HG02642 (cell line): Measurements from ENCODE around the gene DAZAP1.
"Not testable (repeated sequence)": the region's sequence is repeated elsewhere in the genome, so short reads cannot be mapped to it uniquely, and the experiment has no call there.

Experiments
- ATAC-seq: cut with Tn5 transposase; IDR thresholded peaks from one replicate; pipeline ENCODE4 v1.9.1; 2021; ENCODE audit warnings: mild to moderate bottlenecking; ENCODE audit not compliant: unreplicated experiment, poor library complexity

DAZAP1 gene

DNA sequence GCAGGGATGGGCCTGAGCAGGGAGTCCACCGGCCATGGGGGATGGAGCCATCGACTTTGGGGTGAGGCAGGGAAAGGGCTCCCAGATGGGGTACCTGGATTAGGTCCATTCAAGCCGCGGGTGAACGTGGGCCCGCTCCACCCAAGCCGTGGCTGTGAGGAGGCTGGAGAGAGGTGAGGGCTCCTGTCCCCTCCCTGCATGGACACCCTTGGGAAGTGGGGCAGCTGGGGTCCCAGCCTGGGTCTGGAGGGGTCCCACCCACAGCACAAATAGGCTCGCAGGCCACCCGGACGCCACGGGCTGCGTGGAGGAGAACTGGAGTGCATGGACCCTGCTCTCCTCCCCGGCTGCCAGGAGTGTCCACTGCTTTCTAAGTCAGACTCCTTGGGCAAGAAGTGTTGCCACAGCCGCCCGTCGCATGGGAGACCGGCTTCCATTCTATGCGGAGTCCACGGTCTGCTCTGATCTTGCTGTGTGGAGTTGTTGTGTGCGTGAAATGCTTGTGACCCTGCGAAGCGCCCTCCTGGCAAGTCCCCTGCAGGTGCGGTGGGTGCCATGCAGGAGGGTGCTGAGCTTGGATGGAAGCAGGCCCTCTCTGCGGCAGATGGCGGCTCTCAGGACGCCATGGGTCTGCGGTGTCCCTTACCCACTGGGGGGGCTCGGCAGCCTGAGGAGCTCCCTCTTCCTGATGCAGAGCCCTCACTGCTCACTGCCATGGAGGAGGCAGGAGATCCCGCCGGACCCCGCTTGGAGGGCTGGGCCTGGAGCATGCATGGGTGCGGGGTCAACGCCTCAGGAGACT, 2.0 kb downstream of the DAZAP1 start:
- no peak for ATAC-seq

DNA sequence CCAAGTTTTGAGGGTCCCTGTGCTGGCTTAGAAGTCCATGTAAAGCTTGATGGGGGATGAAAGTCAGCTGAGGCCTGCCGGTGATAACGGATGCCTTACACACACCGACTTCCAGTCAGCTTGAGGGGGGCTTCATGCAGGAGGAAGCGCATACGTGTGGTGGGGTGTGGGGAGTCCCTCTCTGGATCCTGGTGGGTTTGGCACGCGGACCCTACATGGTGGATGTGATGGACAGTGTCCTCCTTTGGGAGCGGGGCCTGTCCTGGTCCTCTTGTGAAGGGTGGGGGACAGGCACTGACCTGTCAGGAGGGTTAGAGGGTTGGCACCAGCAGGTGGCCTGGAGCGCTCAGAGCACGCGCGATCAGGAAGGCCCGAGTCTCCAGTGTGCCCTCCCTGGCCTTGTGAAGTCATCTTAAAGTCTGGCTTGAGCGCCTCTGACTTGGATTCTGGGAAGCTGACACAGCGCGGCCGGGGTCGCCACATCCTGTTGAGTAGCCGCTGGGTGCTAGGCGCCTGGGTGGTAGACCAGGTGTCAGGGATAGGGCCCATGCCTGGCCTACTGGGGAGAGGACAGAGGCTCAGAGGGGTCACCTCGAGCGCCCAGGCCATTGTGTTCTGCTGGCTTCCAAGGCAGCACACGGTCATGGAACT, 2.9 kb downstream of the DAZAP1 start:
- ATAC-seq = no peak

DNA sequence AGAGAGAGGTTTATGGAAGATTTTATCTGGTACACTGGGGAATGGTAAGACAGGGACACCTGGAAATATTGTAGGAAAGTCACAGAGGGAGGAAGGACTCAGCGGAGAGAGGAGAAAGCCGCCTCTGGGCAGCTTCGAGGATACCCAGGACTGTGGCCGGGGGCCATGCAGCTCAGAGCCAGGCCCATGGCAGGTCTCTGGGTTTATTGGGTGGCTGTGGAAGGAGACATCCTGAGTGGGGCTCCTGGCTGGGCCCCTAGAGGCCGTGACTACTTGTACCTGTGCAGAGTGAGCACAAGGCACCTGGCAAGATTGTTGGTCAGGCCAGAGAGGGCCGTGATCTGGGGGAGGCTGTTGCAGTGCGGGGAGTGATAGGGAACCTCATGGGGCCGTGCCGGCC, 3.4 kb downstream of the DAZAP1 start:
- ATAC-seq = no peak

DNA sequence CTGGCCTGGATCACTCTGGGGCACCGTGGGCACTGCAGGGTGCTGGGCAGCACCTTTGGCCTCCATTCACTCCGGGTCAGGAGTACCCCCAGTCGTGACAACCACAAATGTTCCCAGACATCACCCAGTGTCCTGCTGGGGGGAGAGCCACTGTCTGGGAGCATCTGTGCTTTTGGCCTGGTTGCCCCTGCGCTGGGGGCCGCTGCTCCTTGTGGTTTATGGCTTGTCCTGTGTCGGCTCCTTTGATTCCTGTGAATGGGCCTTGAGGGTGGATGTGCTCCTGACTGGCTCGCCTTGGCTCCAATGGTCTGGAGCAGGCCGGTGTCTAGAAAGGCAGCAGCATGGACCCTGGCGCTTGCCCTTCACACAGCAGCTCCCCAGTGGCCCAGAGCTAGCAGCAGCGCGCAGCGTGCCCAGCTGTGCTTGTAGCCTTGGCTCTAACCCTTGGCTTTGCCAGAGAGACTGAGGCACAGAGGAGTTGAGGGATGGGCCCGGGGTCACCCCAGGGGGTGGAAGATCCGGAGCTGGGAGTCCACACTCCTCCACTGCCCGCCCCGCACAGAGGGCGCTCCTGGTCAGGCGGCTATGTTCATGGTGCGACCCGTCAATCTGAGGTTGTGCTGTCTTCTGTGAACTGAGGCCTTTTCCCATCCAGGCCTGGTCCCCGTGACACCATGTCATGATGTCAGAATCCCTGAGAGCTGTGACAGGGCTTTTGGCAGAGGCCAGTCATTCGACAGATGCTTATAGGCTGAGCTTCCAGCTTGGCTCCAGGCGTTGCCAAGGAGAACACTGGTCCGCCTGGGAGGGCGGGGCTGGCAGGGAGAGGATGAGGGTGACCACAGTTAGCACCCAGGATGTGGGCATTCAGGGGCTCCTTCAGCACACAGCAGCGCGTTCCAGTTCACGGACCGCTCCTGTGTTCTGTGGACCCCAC, 4.1 kb downstream of the DAZAP1 start:
- ATAC-seq = no peak

DNA sequence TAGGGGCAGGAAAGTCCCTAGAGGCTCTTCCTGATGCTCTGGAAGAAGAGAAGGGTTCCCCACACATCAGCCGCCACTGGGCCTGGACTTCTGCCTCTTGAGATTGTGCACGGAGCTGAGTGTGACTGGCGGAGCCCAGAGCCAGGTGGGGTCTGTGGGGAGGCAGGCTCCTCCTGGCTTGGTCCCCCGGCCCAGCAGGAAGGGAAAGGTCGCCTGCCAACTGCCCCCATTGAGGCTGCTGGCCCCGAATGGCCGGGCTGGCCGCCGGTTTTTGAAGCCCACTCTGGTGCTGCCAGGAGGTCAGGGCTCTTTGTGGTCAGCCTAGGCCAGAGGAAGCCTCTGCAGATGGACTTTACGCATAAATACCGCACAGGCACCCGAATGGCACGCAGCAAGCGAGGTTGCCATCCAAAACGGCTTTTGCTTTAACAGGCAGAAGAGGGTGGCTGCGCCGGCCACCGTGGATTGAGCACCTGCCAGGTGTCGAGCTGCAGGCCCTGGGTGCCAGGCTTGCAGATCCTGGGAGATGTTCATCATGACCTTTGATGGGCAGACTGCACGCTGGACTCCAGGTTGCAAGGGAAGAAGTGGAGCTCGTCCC, 5.0 kb downstream of the DAZAP1 start:
- no peak for ATAC-seq

DNA sequence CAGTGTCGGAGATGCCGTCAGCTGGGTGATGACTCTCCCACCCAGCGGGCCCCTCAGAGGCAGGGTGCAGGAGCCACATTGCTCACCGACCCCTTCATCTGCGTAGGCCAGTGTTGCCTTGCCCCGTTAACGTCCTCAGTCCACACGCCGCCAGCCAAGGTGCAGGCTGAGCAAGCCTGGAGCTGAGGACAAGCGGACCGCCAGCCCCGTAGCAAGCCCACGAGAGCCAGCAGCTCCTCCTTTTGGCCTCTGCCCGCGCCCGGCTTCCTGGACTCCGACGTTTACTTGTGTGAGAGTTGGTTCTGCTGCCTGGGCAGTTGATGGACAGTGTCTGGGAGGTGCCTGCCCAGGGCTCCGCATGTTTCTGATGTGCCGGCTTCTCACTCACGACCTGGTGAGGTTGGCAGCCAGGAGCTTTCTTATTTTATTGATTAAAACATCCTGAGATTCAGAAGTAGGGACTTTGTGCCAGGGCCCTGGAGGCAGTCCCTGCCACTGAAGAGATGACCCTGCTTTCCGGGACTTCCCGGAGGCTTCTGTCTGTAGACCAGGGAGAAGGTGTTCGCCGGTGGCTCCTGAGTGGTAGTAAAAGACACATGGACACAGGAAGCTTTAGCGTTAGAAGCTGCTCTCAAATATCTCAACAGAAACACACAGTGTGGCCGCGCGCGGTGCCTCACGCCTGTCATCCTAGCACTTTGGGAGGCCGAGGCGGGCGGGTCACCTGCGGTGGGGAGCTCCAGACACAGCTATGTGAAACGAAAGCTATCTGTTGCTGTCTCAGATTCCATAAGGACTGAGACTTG, 5.8 kb downstream of the DAZAP1 start:
- no peak for ATAC-seq

DNA sequence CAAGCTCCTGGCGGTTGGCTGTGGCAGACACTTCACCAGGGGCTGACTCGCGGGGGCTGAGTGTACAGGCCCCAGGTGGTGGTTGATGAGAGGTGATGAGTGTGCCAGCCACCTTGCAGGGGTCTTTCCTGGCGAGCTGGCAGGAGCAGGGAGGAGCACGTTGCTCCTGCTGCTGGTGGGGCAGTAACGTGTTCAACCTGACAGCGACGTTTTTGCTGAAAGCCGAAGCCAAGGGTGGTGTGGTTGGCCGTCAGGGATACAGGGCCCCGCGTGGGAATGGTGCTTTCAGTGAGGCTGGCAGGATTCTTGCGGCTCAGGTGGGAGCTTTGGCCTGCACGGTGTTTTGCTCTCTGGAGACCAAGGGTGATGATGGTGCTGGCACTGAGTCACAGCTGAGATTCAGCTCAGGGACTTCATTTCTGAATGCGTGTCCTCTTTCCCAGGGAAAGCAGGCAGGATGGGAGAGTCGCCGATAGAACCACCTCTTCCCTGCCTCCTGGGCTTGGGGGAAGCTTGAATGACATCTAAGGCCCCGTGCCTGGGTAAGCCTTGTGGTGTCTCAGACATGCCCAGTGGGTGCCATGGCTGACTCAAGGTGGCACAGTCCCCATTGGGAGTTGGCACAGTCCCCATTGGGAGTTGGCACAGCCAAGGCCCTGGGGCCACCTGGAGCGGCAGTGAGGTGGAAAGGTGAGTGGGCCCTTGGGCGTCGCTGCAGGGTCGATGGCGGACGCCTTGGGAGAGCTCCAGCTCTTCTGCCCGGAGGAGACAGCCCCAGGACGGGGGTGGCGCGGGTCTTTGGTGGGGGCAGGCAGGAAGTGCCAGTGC, 8.8 kb downstream of the DAZAP1 start:
- ATAC-seq = no peak

DNA sequence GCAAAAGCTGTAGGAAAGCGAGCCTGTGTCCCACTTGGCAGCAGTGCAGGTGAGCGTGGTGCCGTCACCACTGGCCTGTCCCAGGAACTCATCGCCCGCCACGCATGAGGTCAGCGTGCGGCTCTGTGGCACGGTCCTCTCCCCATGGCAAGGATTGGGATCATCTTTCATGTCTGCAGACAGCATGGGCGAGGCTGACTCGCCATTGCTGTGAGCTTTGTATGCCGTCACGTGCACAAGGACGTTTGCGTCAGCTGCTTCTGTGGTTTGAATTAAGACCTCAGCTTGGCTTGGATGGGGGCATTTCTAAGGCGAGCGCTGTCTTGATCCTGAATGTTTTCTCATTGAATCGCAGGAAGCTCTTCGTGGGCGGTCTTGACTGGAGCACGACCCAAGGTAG, 9.8 kb downstream of the DAZAP1 start:
- no peak for ATAC-seq

DNA sequence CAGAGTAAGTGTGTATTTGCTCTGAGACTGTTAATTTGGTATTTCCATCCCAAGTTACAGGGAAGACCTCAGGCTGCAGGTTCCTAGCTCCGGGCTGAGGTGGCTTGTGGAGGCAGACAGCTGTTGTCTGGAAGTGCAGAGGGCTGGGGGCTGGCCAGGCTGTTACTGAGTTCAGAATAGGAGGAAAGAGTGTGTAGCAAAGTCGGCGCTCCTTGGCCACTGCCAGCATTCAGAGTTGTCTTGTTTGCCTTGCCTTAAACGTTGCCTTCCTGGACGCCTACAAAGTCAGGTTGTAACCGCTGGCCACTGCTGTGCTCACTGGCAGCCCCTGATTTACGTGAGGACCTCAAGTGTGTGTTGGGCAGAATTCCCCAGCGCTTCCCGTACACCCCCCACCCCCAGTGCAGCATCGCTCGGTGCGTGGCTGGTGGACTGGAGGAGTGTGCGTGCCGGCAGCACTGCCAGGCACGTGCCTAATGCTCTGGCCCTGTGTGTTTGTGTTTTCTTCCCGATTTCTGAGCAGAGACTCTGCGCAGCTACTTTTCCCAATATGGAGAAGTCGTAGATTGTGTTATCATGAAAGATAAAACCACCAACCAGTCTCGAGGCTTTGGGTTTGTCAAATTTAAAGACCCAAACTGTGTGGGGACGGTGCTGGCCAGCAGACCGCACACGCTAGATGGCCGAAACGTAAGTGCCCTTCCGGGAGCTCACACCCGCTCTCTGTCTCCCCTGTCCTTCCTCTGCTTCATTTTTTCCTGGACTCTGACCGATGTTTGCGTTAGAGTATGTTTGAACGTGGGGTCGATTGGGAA, 10.5 kb downstream of the DAZAP1 start:
- ATAC-seq = no peak

DNA sequence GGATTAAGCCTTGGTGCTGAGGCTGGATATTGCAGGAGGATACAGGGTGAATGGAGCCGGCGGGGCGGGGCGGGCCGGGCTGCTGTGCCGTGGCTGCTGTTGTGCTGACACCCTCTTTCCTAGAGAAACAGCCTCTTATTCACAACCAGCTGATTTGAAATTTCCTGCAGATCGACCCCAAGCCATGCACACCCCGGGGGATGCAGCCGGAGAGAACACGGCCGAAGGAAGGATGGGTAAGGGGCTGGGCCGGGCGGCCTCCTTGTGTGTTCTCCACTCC, 11.1 kb downstream of the DAZAP1 start:
- no peak for ATAC-seq

DNA sequence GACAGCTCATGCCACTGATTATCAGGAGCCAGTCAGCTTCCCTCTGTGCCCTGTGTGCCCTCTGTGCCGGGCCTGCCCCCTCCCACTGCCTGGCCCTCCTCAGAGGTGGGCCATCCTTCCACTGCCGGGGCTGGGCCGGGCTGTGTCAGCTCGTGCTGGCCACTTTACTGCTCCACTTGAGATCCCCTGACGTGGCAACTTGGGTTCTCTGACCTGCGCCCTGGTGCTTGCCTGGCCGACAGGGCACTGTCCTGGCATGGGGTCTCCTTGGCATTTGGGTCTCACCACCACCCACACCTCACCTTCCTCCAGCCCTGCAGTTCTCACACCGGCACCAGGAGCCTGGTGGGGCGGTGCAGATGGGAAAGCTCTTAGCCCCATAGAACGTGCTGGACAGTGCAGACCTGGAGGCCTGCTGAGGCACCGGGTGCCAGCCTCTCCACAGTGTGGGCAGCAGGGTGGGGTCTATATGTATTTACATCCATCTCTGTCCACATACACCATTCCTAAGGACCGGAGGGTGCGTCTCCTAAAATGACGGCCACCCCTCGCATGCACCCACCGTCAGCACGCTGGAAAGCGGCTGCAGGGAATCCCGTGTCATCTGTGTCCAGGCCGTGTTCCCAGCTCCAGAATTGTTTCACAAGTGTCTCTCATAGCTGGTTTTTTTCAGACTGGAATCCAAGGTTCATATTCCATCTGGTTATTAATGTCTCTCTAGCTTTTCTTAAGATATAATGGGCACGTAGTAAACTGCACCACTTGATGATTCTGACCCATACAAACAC, 11.8 kb downstream of the DAZAP1 start:
- no peak for ATAC-seq

DNA sequence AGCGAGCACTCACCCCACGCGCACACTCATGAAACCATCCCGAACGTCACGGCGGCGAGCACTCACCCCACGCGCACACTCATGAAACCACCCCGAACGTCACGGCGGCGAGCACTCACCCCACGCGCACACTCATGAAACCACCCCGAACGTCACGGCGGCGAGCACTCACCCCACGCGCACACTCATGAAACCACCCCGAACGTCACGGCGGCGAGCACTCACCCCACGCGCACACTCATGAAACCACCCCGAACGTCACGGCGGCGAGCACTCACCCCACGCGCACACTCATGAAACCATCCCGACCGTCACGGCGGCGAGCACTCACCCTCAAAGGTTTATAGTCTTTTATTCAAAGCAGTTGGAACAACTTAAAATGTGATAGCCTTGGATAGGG, 12.7 kb downstream of the DAZAP1 start:
- ATAC-seq = not testable (repeated sequence)

DNA sequence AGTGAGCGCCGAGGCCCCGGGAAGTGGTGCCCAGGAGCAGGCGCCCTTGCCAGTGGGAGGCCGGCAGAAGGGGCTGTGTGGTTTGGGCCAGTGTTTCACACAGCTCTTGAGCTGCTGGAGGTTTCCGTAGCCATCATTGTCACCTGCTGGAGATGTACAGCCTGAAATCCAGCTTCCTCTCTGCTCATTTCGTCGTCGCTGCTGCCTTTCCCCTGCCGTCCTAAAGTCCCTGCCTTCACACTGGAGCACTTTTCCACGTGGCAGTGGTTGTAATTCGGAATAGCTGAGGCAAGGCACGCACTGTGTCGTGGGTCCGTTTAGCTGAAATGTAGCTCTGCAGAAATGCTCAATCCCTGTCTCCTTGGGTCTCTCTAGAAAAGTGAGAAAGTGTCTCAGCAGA, 13.2 kb downstream of the DAZAP1 start:
- no peak for ATAC-seq

DNA sequence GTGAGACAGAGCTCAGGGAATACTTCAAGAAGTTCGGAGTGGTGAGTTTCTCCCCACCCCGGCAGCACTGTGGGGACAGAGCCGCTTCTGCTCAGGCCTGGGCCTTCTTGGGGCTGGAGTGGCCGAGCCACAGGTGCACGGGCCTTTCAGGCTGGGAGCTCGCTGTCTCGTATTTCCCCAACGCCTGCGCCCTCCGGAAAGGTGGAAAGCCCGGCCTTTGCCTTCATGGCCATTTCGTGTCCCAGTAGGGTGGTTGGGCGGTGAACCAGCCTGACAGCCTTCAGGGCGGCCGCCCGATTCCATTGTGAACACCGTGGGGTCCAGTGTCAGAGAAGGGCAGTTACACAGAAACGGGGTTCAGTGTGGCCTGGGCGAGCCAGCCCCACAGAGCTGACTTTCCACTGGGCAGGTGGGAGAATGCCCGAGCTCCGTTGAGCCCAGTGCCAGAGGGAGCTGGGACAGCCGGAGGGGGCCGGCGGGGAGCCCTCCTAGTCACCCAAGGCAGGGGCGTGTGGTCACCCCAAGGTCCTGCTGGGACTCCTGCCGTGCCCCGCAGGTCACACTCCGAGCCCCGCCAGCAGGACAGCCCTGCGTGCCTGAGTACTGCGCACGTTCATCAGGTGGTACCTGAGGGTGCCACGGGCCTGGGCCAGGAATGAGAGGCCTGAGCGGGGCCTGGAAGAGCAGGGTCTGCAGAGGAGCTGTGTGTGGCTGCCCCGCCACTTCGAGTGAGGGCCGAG, 14.0 kb downstream of the DAZAP1 start:
- no peak for ATAC-seq

DNA sequence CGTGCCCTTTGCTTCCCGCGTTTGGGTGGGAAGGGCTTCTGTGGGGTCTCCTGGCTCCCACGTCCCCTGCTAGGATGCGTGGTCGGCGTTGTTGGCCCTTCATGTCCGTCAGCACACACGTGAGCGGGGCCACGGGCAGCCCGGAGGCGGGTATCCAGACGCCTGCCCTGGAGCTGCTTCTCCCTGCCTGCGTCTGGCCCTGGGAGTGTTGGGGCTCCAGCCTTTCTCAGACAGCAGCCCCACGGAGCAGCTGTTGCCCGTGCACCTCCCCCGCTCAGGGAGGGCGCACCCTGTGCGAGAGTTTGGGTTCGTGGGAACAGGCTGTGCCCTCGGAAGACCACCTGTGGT, 14.5 kb downstream of the DAZAP1 start:
- no peak for ATAC-seq

DNA sequence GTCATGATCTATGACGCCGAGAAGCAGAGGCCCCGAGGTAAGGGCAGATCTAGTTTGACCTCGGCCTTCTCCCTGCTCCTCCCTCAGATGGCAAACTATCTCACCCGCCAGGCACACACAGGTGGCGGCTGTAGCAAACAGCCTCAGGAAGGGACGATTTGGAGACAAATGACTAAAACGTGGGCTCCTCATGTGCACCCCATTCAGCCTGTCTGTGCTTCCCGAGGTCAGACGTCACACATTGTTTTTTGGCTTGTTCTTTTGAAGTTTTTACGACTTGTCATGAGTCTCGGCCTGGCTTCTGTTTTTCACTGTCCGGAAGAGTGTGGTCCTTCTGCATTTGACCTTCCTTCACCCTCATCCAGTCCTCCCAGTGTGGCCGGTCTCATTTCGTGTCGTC, 15.0 kb downstream of the DAZAP1 start:
- no peak for ATAC-seq

DNA sequence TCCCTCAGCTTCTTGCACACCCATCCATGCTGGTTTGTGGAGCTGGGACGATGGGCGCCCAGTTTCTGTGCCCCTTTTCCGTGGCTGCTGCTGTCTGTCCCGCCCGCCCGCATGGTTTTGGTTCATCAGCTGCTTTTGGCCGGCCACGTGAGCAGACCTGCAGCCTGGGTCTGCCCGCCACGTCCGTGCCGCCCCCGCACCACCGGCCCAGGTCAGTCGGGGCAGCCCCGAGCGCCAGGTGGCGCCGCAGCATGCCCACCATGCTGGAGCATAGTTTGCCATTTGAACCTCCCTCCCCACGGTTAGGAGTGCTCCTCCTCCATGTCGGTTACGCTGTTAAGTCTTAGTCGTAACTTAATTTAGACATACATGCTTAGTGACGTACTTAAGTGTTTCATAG, 15.6 kb downstream of the DAZAP1 start:
- ATAC-seq = no peak
